Naive B cell (primary cell): ENCODE data around the gene UNC80. TPM values are rescaled to one million over a fixed set of nuclear protein-coding genes. Genes with fewer than 3 reads are reported as not detected.

Experiments used
- ATAC-seq, 2 donors: fragments of 150-1000 bp; cut with Tn5 transposase; 2 replicates each; pipeline ENCODE4 v1.10.0; 2021; ENCODE audit warnings: low read depth in 2 of 2, mild to moderate bottlenecking in 2 of 2, moderate library complexity in 2 of 2
- DNase-seq: peaks from one replicate; pipeline ENCODE4 v3.0.0; 2022
- H3K27ac Mint-ChIP-seq, 6 donors: one replicate each; pipeline ENCODE4 v1.8.0; 2020 to 2022; ENCODE audit warnings: mild to moderate bottlenecking in 6 of 6, mixed read lengths in 6 of 6, moderate library complexity in 5 of 6, inconsistent platforms in 2 of 6
- H3K27me3 Mint-ChIP-seq, 3 donors: one replicate each; pipeline ENCODE4 v1.8.0; 2021 to 2022; ENCODE audit warnings: mixed read lengths in 3 of 3, mild to moderate bottlenecking in 1 of 3
- H3K36me3 Mint-ChIP-seq, 2 donors: one replicate each; pipeline ENCODE4 v1.8.0; 2020 to 2022; ENCODE audit warnings: mixed read lengths in 2 of 2, inconsistent platforms in 1 of 2, mild to moderate bottlenecking in 1 of 2
- H3K4me1 Mint-ChIP-seq, 3 donors: one replicate each; pipeline ENCODE4 v1.8.0; 2020 to 2022; ENCODE audit warnings: mixed read lengths in 3 of 3, inconsistent platforms in 1 of 3, mild to moderate bottlenecking in 1 of 3, moderate library complexity in 1 of 3
- H3K4me3 Mint-ChIP-seq, 8 donors: one replicate each; pipeline ENCODE4 v1.8.0; 2020 to 2022; ENCODE audit warnings: mild to moderate bottlenecking in 8 of 8, mixed read lengths in 8 of 8, moderate library complexity in 8 of 8, inconsistent platforms in 2 of 8
- H3K9me3 Mint-ChIP-seq, 7 donors: one replicate each; pipeline ENCODE4 v1.8.0; 2020 to 2022; ENCODE audit warnings: mixed read lengths in 7 of 7, mild to moderate bottlenecking in 5 of 7, inconsistent platforms in 2 of 7, moderate library complexity in 1 of 7
- polyA plus RNA-seq, 6 donors: library from polyadenylated mRNA; unstranded; fragments of 300-500 nt; fragmentation: Illumina TruSeq; gene quantifications; one replicate each; pipeline ENCODE4 v1.2.3, GENCODE V29; 2021; ENCODE audit warnings: low read depth in 6 of 6

The UNC80 gene
- not detected for polyA plus RNA-seq

DNA sequence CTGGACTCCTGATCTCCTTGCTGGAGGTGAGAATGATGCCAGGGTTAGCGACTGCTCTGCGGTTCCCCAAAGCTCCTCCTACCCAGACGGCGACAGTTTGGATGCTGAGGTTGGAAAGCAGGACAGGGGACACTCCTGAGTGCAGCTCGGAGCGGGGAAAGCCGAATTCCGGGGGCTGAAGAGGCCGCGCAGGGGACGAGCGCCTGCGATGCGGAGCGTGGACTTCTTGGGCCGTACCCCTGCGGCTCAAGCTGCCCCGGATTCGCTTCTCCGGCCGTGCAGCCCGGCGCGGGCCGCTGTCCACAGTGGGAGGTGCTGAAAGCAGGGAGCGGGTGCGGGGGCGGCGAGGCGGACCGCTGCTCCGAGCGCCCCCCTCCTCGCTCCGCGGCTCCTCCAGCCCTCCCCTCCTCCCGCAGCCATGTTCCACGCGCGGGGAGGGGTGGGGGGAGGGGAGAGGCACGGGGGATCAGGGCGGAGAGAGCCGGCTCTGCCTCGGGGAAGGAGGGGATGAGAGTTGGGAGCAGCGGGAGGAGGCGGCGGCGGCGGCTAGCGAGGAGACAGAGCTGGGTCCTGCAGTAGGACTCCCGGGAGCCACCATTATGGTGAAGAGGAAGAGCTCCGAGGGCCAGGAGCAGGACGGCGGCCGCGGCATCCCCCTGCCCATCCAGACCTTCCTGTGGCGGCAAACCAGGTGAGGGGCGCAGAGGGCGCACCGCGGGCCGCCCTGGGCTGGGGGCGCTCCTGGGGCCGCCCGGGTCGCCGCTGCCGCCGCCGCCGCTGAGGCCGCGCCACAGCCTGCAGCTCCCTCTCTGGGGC, at the start of gene UNC80:
UNC80 (plus strand) TSS at position 359 of the 816 bp plus-strand sequence; CDS start at position 600, 241 bp downstream.
- H3K36me3 Mint-ChIP-seq, result no peaks in the 10 kb centered on the region
- peaks cover 26 to 47% (median 30%) of the 10 kb centered on the region in 3 donors for H3K27me3 Mint-ChIP-seq
- DNase-seq, result no peak
- H3K9me3 Mint-ChIP-seq, result peaks cover 0 to 4% (median 0%) of the 10 kb centered on the region in 7 donors
- ATAC-seq, result no peak
- H3K27ac Mint-ChIP-seq, result no peak within 1 kb of the TSS
- H3K4me3 Mint-ChIP-seq, result peak within 1 kb of the TSS in 1 of 8 donors; percentile 26
- peaks cover 3 to 5% (median 4%) of the 10 kb centered on the region in 3 donors for H3K4me1 Mint-ChIP-seq

- Mint-ChIP-seq H3K27me3 (no peaks in the 10 kb centered on the region), H3K4me1 (no peaks in the 10 kb centered on the region), H3K9me3 (no peaks in the 10 kb centered on the region), H3K36me3 (peaks cover 0 to 5% of the 10 kb centered on the region in 2 donors), H3K27ac (no peak overlapping the region), H3K4me3 (no peak overlapping the region)
- DNase-seq (no peak), ATAC-seq (no peak)
Measured at GRCh38 chr2:209726311-209726710, 45.3 kb upstream of the UNC80 start.

DNA sequence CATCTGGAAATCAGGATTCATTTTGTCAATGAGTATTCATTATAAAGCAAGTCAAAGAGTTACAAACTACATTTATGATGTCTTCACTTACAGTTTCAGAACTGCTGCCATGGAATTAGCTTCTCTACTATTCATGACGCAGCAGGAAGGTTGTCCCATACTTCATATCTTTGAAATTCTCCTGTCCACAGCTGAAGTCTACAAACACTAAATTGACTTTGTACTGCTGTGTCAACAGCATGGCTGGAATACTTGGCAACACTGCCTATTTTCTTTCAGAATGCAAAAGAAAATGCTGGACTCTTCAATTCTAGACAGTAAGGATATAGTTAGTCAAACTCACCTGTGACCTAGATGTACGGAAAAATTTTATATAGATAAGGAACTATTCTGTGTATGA, 44.6 kb upstream of the UNC80 start:
- H3K27ac Mint-ChIP-seq, result no peak overlapping the region
- H3K27me3 Mint-ChIP-seq, result no peaks in the 10 kb centered on the region
- no peaks in the 10 kb centered on the region for H3K9me3 Mint-ChIP-seq
- H3K36me3 Mint-ChIP-seq, result peaks cover 0 to 5% of the 10 kb centered on the region in 2 donors
- H3K4me3 Mint-ChIP-seq, result no peak overlapping the region
- ATAC-seq, result no peak
- no peaks in the 10 kb centered on the region for H3K4me1 Mint-ChIP-seq
- DNase-seq, result no peak

- Mint-ChIP-seq H3K27me3 (peaks cover 0 to 10% (median 4%) of the 10 kb centered on the region in 3 donors), H3K9me3 (no peaks in the 10 kb centered on the region), H3K4me1 (no peaks in the 10 kb centered on the region), H3K27ac (no peak overlapping the region), H3K36me3 (no peaks in the 10 kb centered on the region), H3K4me3 (no peak overlapping the region)
- DNase-seq (no peak), ATAC-seq (no peak)
Measured at GRCh38 chr2:209734805-209735204, 36.8 kb upstream of the UNC80 start.

DNA sequence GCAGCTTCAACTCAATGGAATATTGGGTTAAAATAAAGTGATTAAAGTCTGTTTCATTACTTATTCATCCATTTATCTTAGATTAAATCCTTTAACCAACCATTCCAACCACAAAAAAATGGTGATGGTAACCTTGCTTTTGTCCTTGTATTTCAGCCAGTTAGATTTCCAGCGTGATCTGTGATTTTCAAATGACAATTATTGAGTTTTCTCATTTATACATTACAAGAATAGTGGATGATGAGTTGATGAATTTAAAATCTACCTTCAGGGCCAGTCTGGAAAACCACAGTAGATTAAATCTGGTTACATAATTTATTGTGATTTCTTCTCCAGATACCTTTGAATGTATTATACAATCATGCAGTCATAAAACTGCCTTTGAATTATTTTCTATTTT, 29.7 kb upstream of the UNC80 start:
- H3K36me3 Mint-ChIP-seq, result no peaks in the 10 kb centered on the region
- H3K27me3 Mint-ChIP-seq, result peaks cover 0 to 10% (median 4%) of the 10 kb centered on the region in 3 donors
- no peaks in the 10 kb centered on the region for H3K4me1 Mint-ChIP-seq
- ATAC-seq, result no peak
- DNase-seq, result no peak
- no peak overlapping the region for H3K27ac Mint-ChIP-seq
- H3K9me3 Mint-ChIP-seq, result peaks cover 0 to 5% (median 1%) of the 10 kb centered on the region in 7 donors
- H3K4me3 Mint-ChIP-seq, result no peak overlapping the region

DNA sequence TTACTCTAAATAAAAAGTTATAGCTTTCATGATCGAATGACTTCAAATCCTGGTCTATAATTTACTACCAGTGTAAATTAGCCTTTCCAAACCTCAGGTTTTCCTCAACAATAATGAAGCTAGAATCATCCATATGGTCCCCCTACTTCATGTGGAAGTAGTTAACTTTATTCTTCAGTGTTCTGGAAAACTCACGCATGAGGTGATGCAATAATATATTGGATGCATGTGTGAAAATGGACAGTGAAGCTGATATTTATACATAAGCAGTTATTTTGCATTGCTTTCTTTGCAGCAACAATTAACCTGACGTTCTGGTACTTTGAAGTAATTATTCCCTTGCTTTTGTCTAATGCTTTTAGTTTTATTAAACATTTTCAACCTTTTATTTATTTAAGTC, 18.6 kb upstream of the UNC80 start:
- no peak overlapping the region for H3K4me3 Mint-ChIP-seq
- H3K9me3 Mint-ChIP-seq, result peaks cover 0 to 2% (median 0%) of the 10 kb centered on the region in 7 donors
- H3K36me3 Mint-ChIP-seq, result no peaks in the 10 kb centered on the region

DNA sequence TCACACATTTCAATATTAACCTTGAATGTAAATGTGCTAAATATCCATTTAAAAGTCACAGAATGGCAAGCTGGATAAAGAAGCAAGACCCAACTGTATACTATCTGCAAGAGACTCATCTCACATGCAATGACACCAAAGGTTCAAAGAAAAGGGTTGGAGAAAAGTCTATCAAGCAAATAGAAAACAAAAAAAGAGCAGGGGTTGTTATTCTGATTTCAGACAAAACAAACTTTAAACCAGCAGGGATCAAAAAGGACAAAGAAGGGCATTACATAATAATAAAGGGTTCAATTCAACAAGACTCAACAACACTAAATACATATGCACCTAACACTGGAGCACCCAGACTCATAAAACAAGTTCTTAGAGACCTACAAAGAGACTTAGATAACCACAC, 14.5 kb upstream of the UNC80 start:
- H3K36me3 Mint-ChIP-seq, result no peaks in the 10 kb centered on the region
- no peak overlapping the region for H3K27ac Mint-ChIP-seq
- no peaks in the 10 kb centered on the region for H3K4me1 Mint-ChIP-seq
- ATAC-seq (no peak), DNase-seq (no peak)
- peaks cover 15 to 36% (median 20%) of the 10 kb centered on the region in 3 donors for H3K27me3 Mint-ChIP-seq
- H3K9me3 Mint-ChIP-seq, result peaks cover 0 to 9% (median 4%) of the 10 kb centered on the region in 7 donors
- no peak overlapping the region for H3K4me3 Mint-ChIP-seq

More for the DNA sequence above, 18.6 kb upstream of the UNC80 start:
- ATAC-seq, result no peak
- Mint-ChIP-seq H3K27ac (no peak overlapping the region), H3K27me3 (peaks cover 7 to 32% (median 12%) of the 10 kb centered on the region in 3 donors), H3K4me1 (no peaks in the 10 kb centered on the region)
- DNase-seq, result no peak

DNA sequence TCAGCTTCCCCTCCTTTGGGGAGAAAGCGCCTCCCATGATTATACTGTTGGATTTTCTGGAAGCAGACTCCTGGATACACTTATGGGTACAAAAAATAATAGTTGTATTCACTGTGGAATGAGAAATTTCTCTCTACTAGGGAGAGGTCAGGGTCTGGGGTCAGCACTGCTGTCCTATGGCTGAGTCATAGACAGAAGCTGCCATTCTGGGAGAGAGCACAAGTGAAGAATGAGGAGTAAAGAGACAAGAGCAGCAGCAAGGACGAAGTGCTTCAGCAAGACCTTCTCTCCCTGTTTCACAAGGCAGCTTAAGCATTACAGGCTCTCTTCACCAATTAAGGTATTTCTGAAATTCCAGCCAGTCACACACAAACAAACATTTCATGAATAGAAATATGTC, 10.1 kb upstream of the UNC80 start:
- no peak overlapping the region for H3K4me3 Mint-ChIP-seq
- H3K27ac Mint-ChIP-seq, result no peak overlapping the region
- H3K9me3 Mint-ChIP-seq, result peaks cover 0 to 17% (median 5%) of the 10 kb centered on the region in 7 donors
- DNase-seq (no peak), ATAC-seq (no peak)
- H3K36me3 Mint-ChIP-seq, result no peaks in the 10 kb centered on the region
- peaks cover 9 to 20% (median 17%) of the 10 kb centered on the region in 3 donors for H3K27me3 Mint-ChIP-seq
- H3K4me1 Mint-ChIP-seq, result no peaks in the 10 kb centered on the region

DNA sequence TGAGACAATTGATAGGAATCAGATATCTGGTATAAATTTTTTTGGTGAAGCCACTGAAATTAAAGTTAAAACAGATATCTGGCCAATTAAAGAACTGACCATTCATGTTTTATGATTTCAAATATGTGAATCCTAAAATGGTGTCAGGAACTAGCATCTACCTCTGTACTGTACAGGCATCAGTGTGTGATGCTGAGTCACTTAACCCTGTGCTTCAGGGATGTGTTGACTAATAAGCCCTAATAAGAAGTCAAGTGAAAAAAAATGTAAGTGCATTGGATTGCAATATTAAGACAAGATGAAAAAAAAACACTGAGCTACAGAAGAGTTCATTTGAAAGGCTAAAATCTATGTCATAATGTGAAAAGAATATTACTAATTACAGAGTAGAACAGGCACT, 9.1 kb upstream of the UNC80 start:
- DNase-seq (no peak), ATAC-seq (no peak)
- no peaks in the 10 kb centered on the region for H3K36me3 Mint-ChIP-seq
- H3K4me3 Mint-ChIP-seq, result no peak overlapping the region
- peaks cover 0 to 17% (median 4%) of the 10 kb centered on the region in 7 donors for H3K9me3 Mint-ChIP-seq
- no peaks in the 10 kb centered on the region for H3K4me1 Mint-ChIP-seq
- H3K27me3 Mint-ChIP-seq, result peaks cover 9 to 13% (median 9%) of the 10 kb centered on the region in 3 donors
- no peak overlapping the region for H3K27ac Mint-ChIP-seq

DNA sequence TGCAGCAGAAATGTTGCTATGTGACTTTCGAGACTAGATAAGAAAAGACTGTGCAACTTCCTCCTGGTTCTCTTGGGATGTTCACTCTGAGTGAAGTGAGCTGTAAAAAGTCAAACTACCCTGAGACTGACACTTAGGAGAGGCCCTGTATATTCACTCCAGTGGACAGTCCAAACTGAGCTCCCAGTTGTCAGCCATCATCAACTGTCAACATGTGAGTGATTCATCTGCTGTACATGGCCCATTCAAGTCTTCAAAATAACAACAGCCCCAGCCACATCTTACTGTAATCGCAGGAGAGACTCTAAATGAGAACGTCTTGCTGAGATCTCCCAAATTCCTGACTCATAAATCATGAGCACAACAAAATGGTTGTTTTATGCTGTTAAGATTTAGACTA, 8.5 kb upstream of the UNC80 start:
- H3K36me3 Mint-ChIP-seq, result no peaks in the 10 kb centered on the region
- no peak overlapping the region for H3K27ac Mint-ChIP-seq
- H3K4me1 Mint-ChIP-seq, result no peaks in the 10 kb centered on the region
- DNase-seq, result no peak
- ATAC-seq, result no peak
- H3K9me3 Mint-ChIP-seq, result peaks cover 0 to 17% (median 3%) of the 10 kb centered on the region in 7 donors
- peaks cover 3 to 13% (median 12%) of the 10 kb centered on the region in 3 donors for H3K27me3 Mint-ChIP-seq
- no peak overlapping the region for H3K4me3 Mint-ChIP-seq

GRCh38 chr2:209766613-209767012, 5.0 kb upstream of the UNC80 start:
- peaks cover 0 to 8% (median 3%) of the 10 kb centered on the region in 7 donors for H3K9me3 Mint-ChIP-seq
- no peak overlapping the region for H3K4me3 Mint-ChIP-seq
- ATAC-seq (no peak), DNase-seq (no peak)
- H3K4me1 Mint-ChIP-seq, result peaks cover 3 to 5% (median 4%) of the 10 kb centered on the region in 3 donors
- H3K36me3 Mint-ChIP-seq, result no peaks in the 10 kb centered on the region
- no peak overlapping the region for H3K27ac Mint-ChIP-seq
- H3K27me3 Mint-ChIP-seq, result peaks cover 15 to 25% (median 19%) of the 10 kb centered on the region in 3 donors

DNA sequence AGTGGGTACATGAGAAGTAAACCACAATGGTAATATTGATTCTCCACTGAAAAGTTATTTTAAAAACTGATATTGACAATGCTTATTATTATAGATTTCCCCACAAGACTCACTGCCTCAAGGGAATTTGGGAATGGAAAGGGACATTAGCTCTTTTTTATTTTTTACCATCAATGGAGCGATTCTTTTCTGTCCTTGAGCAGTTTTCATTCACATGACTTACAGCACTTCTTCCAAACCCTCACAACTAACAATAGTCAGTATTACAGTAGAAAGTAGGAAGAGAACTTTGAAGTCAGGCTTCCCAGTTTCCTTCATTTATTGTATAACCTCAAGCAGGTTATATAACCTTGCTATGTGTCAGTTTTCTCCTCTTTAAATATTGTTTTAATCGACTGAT, 4.3 kb upstream of the UNC80 start:
- H3K9me3 Mint-ChIP-seq, result peaks cover 0 to 8% (median 3%) of the 10 kb centered on the region in 7 donors
- ATAC-seq (no peak), DNase-seq (no peak)
- no peaks in the 10 kb centered on the region for H3K36me3 Mint-ChIP-seq
- no peak overlapping the region for H3K4me3 Mint-ChIP-seq
- H3K27me3 Mint-ChIP-seq, result peaks cover 16 to 29% (median 18%) of the 10 kb centered on the region in 3 donors
- H3K4me1 Mint-ChIP-seq, result peaks cover 3 to 5% (median 4%) of the 10 kb centered on the region in 3 donors
- no peak overlapping the region for H3K27ac Mint-ChIP-seq

GRCh38 chr2:209768557-209768956, 3.1 kb upstream of the UNC80 start:
- H3K4me3 Mint-ChIP-seq, result no peak overlapping the region
- H3K27ac Mint-ChIP-seq, result no peak overlapping the region
- no peaks in the 10 kb centered on the region for H3K36me3 Mint-ChIP-seq
- H3K27me3 Mint-ChIP-seq, result peaks cover 25 to 41% (median 25%) of the 10 kb centered on the region in 3 donors
- peaks cover 3 to 5% (median 4%) of the 10 kb centered on the region in 3 donors for H3K4me1 Mint-ChIP-seq
- no peak for ATAC-seq
- H3K9me3 Mint-ChIP-seq, result peaks cover 0 to 8% (median 3%) of the 10 kb centered on the region in 7 donors
- DNase-seq, result no peak

GRCh38 chr2:209772290-209772685, 656 bp downstream of the UNC80 start:
- Mint-ChIP-seq H3K9me3 (peaks cover 0 to 4% (median 0%) of the 10 kb centered on the region in 7 donors), H3K27ac (no peak overlapping the region), H3K27me3 (peaks cover 26 to 51% (median 30%) of the 10 kb centered on the region in 3 donors), H3K4me3 (no peak overlapping the region), H3K36me3 (no peaks in the 10 kb centered on the region), H3K4me1 (peaks cover 3 to 5% (median 4%) of the 10 kb centered on the region in 3 donors)
- no peak for DNase-seq
- ATAC-seq, result no peak
